Stimulated activated CD4-positive, alpha-beta T cell treated with anti-CD3 and anti-CD28 coated beads, Interleukin-2, amount 100 ng/mL, for 24 hours (primary cell): ENCODE data around the gene SASH3.

ENCODE experiments used
- DNase-seq, 2 donors: peaks; one replicate each; pipeline ENCODE4 v3.0.0-alpha.2; 2020

Gene SASH3

DNA sequence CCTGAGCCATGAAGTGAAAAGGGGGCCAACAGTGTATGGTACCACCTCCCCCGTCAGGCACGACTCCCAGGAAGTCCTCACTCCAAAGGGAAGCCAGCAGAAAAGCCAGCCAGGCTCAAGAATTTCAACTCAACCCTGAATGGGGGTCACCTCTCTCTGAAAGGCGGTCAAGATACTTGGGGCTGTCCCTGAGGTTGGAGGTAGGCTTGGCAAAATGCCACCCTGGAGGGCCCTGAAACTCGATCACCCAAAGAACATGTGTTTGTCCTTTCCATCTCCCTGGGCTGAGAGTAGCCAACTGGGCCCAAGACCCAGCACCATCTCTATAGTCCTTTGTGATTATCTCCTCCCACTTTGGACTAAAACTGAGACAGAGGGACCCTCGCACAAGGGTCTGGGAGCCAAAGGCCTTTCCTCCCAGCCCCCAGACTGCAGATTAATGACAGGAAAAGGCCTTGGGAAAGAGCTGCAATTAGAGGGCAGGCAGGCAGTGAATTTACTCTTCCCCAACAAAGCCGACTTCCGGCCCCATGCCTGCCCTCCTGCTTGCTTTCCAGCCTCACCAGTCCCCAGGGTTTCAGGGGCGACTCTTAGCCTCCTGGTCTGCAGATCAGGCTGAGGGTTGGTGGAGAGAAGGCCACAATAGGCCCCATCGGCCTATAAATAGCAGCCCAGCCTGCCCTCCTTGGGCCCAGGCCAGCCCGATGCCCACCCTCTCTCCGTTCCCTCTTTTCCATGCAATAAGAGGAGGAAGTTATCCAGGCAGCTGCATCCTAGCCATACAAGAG, 5.6 kb downstream of the SASH3 start:
- DNase-seq = no peak

DNA sequence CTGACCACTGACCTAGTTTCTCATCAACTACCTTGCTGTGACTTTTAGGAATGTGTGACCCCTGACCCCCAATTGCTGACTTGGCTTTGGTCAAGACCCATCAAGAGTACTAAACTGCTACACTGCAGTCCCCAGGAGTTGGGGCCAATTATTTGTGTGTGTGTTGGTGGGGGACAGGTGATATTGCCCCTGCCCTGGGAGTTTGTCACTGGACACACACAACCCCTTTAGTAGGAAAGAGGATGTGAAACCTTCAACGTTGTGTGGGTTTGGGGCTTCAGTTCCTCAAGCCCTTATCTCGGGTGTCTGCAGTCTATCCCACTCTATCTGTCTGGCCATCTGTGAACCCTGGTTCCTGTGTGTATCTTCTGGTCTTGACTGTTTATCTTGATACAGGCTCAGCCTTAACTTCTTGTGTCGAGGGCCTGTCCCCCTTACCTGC, 6.5 kb downstream of the SASH3 start:
- no peak for DNase-seq

DNA sequence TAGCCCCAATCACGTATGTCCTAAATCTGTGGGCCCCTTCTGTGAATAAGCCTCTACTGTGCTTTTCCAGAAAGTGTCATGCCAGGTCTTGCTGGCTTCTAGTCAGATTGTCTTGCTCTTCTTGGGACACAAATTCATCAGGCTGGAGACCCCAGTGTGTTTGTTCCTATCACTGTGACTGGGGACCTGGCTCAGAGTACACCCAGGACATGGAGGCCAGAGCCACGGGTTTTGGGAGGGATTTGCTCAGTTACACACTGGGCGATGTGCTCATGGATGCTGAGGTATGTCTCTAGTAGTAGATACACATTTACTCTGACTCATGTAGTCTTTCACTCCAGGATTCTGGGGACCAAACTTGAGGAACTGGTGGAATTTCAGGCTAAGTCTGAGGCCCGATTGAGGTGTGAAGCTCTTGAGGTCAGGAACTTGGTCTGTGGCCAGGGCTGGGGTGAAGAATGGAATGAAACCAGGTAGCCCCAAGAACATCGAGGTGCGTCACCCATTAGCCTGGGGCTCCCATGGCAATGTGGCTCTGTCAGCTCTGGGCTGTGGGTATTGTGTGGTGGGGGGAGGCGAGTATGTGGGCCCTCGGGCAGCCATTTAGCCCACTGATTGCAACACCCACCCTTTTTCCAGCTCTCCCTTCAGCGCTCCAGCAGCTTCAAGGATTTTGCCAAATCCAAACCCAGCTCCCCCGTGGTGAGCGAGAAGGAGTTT, 7.7 kb downstream of the SASH3 start:
- no peak for DNase-seq

DNA sequence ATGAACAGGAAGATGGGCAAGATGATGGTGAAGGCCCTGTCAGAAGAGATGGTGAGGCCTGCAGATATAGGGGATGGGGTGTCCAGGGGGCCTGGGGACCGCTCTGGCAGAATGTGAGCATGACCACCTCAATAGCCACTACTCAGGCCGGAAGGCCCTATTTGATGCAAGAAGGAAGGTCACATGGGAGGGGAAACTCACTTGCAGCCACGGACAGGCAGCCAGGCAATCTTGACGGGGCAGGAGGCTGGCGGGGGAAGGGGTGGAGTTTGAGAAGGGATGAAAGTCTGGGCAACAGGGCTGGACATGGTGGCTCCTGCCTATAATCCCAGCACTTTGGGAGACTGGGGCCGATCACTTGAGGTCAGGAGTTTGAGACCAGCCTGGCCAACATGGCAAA, 8.8 kb downstream of the SASH3 start:
- DNase-seq = no peak

DNA sequence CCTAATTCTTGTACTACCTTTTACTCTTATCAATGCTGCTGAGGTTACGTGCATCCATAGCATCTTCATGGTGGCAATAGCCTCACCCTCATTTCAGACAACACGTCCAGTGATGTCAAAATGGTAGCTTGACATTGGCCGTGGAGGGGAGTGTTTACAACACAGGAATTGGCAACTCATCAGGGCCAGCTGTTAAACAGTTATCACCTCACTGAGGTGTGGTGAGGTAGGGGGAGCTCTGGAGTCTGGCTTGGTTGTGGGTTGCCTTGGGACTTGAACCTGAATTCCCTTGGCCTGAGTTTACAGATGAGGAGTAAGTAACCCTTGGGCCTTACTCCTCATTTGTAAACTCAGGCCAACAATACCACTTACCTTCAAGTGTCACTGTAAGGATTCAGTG, 10.4 kb downstream of the SASH3 start:
- DNase-seq = no peak

DNA sequence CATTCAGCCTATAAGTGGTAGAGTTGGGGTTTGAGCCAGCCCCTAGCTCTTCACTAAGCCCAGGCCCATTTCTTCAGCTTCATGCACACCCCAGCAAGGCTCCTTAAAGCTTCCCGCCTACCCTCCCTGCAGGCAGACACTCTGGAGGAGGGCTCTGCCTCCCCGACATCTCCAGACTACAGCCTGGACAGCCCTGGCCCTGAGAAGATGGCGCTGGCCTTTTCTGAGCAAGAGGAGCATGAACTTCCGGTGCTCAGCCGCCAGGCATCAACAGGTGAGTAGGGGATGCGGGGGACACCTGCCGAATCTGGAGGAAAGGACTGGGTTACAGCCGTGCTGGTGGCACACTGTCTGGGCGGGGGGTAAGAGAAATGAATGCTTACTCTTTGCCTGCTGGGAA, 11.1 kb downstream of the SASH3 start:
- DNase-seq = no peak

DNA sequence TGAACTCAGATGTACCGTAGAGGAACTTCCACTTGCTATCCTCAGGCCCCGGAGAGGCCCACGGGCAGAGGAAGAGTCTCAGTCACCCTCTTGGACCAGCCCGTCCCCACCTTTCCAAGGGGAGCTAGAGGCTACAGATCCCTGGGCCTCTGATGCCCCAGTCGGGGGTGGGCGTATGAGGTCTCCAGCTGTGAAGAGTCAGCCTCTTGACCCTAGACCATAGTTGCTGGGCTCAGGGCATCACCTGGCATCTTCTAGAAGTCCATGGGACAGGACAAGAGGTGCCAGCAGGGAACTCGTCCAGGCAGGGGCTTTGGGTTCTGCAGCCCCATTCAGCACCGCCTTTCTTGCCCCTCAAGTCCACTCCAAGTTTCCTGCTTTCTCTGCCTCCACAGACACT, 11.6 kb downstream of the SASH3 start:
- DNase-seq = no peak

DNA sequence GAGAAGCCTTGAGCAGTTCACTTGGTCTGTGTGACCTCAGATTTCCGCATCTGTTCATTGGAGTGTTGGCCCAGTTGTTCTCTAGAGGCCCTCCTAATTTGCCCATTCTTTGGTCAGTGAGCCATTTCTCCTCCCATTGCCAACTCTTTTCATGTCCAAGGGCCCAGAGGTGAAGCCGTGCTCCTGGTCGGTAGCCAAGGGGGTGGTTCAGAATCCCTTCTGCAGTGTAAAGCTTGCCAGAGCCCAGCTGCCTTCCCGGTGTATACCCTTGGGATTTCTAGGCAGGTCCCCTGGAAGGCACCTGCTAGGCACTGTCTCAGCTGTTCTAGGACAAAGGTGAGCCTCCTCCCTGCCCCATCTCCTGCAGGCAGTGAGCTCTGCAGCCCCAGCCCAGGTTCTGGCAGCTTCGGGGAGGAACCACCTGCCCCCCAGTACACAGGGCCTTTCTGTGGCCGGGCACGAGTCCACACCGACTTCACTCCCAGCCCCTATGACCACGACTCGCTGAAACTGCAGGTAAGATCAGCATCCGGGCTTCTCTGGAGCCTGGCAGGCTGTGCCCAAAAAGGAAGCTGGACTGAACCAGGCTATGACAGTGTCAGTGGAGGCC, 12.3 kb downstream of the SASH3 start:
- DNase-seq = no peak

DNA sequence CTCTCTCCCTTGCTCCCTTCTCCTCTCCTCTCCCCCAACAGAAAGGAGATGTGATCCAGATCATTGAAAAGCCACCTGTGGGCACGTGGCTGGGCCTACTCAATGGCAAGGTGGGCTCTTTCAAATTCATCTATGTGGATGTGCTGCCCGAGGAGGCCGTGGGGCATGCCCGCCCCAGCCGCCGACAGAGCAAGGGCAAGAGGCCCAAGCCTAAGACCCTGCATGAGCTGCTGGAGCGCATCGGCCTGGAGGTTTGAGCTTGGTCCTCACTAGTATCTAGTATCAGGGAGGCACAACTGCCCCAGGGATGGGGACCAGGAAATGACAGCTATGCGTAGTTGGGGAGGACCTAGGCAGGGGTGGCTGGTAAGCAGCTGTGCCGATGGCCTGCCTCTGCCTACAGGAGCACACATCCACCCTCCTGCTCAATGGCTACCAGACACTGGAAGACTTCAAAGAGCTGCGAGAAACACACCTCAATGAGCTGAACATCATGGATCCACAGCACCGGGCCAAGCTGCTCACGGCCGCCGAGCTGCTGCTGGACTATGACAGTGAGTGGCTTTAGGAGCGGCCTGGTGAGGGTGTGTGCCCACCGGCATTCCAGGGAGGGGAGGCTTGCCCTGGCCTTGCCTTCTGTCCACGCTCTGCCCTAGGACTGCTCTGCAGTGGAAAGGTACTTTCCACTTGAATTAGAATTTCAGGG, 13.0 kb downstream of the SASH3 start:
- no peak for DNase-seq

DNA sequence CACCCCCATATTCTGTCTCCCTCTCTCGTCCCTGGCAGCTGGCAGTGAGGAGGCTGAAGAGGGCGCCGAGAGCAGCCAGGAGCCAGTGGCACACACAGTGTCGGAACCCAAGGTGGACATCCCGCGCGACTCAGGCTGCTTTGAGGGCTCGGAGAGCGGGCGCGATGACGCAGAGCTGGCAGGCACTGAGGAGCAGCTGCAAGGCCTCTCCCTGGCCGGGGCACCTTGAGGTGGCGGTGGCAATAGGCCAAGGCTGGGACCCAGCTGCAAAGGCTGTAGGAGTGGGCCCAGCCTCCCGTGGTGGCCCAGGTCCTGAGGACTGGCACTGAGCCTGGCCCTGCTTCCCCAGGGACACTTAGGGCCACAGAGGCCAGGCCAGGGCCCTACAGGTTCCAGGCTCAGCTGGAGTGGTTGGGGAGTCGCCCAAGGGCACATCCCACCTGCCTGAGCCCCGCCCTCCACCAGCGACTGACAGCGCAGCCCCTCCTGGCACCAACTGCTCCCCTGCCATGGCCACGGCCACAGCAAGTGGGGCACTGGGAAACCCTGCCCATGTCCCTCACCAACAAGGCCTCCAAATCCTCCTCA, 13.9 kb downstream of the SASH3 start:
- DNase-seq = no peak

DNA sequence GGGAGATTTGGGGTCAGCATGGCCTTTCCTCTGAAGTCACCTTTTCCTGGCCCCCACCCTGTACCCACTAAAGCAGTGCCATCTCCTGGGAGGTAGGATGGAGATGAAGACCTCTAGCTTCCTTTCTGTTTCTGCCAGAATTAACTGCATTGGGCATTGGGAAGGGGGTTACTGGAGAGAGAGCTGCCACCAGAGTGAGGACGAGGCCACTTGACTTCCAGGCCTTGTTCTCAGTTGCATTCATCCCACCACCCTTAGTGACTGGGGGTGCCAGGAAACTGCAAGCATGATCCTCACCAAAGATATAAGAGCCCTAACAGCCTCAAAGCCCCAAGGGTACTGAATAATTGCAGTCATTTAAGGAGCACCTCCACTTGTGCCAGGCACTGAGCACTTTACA, 15.8 kb downstream of the SASH3 start:
- no peak for DNase-seq

DNA sequence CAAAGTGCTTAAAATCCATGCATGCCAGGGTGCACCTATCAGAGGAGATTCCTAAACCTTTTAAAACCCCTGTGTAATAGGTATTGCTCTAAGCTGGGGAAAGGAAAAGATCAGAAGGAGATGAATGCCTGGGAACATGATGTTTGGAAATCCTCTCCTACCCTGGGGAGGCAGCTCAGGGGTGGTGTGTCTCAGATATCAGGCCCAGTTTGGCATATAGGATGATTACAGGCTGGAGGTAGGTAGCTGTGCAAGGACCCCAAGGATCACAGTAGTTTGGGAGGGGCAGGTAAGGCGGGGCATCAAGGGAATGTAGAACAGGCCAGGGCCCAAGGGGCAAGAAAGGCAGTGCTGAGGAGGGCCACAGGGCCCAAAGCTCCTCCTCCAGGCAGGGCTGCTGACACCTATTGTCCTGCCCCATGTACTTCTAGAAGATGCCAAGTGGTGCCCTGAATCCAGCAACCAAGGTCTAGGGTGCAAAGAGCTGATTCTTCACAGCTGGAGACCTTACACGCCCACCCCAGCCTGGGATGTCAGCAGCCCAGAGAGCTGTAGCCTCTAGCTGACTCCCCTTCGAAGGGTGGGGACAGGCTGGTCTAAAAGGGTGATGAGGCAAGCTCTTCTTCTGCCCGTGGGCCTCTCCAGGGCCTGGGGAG, 17.6 kb downstream of the SASH3 start:
- DNase-seq = no peak

DNA sequence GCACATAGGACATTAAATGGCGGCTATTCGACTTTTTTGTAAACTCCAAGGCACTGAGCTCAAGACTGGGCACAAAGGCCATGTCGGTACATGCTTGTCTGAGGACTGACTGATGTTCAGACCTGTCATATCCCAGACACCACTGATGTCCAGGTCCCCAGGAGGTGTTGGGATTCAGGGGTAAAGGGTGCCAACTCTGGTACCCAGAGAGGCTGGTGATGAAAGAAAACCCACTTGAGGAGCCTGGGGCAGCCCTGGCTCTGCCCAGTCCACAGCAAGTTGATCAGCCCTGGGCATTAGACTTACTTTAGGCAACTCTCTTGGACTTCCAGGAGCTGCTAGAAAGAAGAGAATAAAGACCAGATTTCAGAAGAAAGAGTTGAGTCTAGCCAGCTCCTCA, 18.7 kb downstream of the SASH3 start:
- no peak for DNase-seq

DNA sequence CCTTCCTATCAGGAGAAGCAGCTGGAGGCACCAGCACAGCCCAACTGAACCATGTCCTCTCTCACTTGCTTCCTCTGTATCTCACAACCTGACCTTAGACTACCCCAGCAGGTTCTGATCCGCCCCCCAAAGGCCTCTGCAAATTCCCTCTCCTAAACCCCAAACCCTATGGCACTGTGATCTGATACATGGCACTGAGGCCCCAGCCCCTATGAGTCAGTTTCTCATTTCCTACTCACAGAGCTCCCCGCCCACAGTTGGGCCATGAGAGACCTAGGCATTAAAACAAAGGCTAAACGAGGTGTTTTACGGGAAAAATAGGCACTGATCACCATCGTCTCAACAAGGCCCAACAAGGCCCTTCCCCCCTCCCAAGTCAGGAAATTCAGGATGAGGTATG, 19.1 kb downstream of the SASH3 start:
- DNase-seq = peak; percentile 50 to 51

DNA sequence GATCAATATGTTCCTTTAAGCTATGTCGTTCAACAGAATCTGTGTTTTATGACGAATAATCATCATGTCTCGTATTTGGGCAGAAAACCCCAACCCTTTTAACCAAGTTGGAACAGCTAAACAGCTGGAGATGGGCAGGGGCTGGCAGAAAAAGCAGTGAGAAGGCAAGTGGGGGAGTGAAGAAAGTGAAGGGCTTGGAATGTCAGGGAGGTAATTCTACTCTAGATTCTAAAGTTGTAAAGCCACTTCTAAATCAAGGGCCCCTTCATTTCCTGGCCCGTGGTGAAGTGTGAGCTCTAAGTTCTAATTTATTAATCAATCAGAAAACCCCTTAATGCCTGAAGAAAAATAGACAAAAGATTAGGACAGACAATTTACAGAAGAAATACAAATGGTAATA, 20.4 kb downstream of the SASH3 start:
- DNase-seq = no peak

DNA sequence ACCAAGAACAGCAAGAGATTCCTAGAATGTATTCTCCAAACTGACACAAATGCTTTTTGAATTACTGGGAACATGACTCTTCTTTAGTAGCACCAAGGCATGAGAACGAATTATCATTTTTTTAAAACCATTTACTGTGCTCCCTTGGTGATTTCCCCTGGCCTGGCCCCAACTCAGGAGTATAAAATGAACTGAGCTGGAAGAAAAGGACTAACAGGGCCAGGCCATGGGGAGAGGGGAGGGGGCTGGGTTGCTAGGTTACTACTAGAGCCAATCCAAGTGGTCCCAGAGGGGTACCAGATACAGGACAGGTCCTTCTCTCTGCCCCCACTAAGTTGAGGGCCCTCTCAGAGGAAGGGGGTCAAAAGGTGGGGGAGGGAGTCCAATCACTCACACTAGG, 23.1 kb downstream of the SASH3 start:
- no peak for DNase-seq

DNA sequence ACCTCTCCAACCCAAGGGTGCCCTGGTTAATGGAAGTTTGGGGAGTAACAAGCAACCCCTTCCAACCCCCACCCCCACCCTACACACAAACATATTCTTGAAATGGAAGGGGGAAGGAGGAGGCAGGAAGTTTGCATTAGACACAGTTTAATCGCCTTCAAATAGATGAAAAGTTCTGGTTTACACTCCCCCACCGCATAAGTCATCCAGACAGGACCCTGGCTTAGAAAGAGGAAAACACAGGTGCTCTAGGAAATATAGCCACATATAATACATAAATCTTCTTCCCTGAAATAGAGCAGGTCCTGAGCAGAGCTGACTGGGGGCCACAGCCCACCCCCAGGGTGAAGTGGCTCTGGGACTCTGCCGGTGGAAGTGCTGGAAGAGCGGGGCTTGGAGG, 25.1 kb downstream of the SASH3 start:
- DNase-seq = no peak

DNA sequence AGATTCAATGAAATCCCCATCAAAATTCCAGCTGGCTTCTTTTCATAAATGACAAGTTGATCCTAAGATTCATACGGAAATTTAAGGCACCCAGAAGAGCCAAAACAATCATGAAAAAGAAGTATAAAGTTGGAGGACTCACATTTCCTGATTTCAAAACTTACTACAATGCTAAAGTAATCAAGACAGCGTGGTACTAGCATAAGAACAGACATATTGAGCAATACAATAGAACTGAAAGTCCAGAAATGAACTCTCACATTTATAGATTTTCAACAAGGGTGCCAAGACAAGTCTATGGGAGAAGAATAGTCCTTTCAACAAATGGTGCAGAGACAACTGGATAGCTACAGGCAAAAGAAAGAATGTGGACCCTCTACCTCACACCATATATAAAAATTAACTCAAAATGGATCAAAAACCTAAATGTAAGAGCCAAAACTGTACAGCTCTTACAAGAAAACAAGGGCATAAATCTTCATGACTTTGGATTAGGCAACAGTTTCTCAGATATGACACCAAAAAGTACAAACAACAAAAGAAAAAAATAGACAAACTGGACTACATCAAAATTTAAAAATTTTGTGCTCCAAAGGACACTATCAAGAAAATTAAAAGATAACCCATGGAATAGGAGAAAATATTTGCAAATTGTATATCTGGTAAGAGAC, 28.5 kb downstream of the SASH3 start:
- DNase-seq = no peak

DNA sequence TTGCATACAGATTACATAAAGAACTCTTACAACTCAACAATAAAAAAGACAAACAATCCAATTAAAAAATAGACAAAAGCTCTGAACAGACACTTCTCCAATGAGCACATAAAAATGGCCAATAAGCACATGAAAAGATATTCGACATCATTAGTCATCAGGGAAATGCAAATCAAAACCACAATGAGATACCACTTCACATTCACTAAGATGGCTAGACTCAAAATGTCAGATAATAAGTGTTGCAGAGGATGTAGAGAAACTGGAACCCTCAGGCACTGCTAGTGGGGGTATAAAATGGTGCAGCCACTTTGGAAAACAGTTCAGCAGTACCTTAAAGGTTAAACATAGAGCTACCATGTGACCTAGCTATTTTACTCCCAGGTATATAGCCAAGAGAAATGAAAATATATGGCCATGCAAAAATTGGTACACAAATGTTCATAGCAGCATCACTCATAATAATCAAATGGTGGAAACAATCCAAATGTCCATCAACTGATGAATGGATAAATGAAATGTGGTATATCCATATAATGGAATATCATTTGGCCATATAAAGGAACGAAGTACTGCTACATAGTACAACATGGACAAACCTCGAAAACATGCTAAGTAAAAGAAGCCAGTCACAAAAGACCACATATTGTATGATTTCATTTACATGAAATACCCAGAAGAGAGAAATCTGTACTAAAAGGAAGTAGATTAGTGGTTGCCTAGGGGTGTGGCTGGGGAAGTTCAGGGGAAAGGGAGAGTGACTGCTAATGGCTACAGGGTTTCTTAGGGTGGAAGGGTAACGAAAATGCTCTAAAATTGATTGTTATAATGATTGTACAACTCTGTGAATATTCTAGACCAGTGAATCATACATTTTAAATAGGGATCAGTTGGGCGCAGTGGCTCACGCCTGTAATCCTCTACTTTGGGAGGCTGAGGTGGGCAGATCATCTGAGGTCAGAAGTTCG, 29.4 kb downstream of the SASH3 start:
- DNase-seq = no peak

DNA sequence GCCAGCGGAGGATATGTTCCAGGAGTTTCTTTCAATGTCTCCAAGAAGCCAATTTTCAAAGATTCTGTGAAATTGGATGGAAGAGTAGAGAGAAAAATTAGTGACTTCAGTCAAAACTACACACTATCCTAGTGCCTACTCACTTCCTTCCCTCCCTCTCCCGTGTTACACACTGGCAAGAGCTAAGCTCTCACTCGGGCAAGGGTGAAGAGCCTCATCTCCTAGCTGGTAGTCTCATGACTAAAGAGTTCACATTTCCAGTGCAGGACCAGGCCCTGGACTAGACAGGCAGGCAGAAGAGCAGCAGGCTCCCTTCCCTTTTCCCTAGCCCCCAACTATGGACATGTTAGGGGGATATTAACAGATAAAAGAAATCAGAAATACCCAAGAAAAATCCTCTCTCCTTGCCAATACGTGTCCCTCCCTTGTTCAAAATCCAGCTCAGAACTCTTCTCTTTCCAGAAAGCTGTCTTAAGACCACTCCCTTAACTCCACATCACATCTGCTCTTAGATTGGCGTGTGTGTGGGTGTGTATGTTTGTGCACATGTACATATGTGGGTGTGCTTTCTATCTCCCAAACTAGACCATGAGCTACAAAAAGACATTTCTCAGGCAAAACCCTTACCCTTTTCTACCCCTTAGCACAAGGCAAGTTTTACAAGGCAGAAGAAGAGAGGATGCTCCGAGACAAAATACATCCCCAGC, 34.1 kb downstream of the SASH3 start:
- DNase-seq = no peak
